GM23338 (cell line): ENCODE measurements around the gene CD28. TPM values are rescaled to one million over a fixed set of nuclear protein-coding genes. Genes with fewer than 3 reads are reported as not detected.

Source experiments
- ATAC-seq: fragments of 200-7000 bp; cut with Tn5 transposase; 3 replicates; pipeline ENCODE4 v1.9.1; 2020
- DNase-seq: peaks from one replicate; pipeline ENCODE4 v3.0.0-alpha.2; 2015; ENCODE audit warnings: low spot score
- H2AFZ ChIP-seq: fragments of 200-600 bp; sonication (generic); 2 replicates; pipeline ENCODE4 v1.8.0; 2016; ENCODE audit warnings: antibody characterized with exemption, mild to moderate bottlenecking, moderate library complexity
- H3F3A ChIP-seq: fragments of 200-600 bp; sonication (generic); replicated peaks from 2 replicates; pipeline ENCODE4 v1.8.0; 2017; ENCODE audit warnings: antibody characterized with exemption, mixed run types, low read depth
- H3K27ac ChIP-seq: fragments of 200-600 bp; sonication (generic); 2 replicates; pipeline ENCODE4 v1.6.1; 2016; ENCODE audit warnings: low read depth
- H3K27me3 ChIP-seq: fragments of 200-600 bp; sonication (generic); 2 replicates; pipeline ENCODE4 v1.8.0; 2016; ENCODE audit warnings: mild to moderate bottlenecking, mixed run types, moderate library complexity; ENCODE audit not compliant: insufficient read depth
- H3K36me3 ChIP-seq: fragments of 200-600 bp; sonication (generic); 2 replicates; pipeline ENCODE4 v1.8.0; 2016; ENCODE audit warnings: mild to moderate bottlenecking; ENCODE audit not compliant: insufficient read depth
- H3K4me1 ChIP-seq: fragments of 200-600 bp; sonication (generic); 2 replicates; pipeline ENCODE4 v1.8.0; 2016; ENCODE audit warnings: mild to moderate bottlenecking, moderate library complexity; ENCODE audit not compliant: insufficient read depth
- H3K4me2 ChIP-seq: fragments of 200-600 bp; sonication (generic); 2 replicates; pipeline ENCODE4 v1.7.1; 2017; ENCODE audit warnings: mixed run types
- H3K4me3 ChIP-seq: fragments of 200-600 bp; sonication (generic); 2 replicates; pipeline ENCODE4 v1.6.1; 2016; ENCODE audit warnings: mixed run types
- H3K79me2 ChIP-seq: fragments of 200-600 bp; sonication (generic); replicated peaks from 2 replicates; pipeline ENCODE4 v1.8.0; 2017; ENCODE audit warnings: mild to moderate bottlenecking; ENCODE audit not compliant: insufficient read depth
- H3K9me2 ChIP-seq: fragments of 200-600 bp; sonication (generic); 2 replicates; pipeline ENCODE4 v1.8.0; 2017; ENCODE audit not compliant: insufficient read depth
- H4K20me1 ChIP-seq: fragments of 200-600 bp; sonication (generic); replicated peaks from 2 replicates; pipeline ENCODE4 v1.8.0; 2017; ENCODE audit warnings: mild to moderate bottlenecking; ENCODE audit not compliant: insufficient read depth
- H3K27ac Mint-ChIP-seq: 2 replicates; pipeline ENCODE4 v1.8.0; 2020; ENCODE audit warnings: inconsistent platforms, mild to moderate bottlenecking, moderate library complexity, mixed read lengths
- H3K27me3 Mint-ChIP-seq: 3 replicates; pipeline ENCODE4 v1.8.0; 2022; ENCODE audit warnings: low read depth, mild to moderate bottlenecking, moderate library complexity, mixed read lengths, inconsistent platforms; ENCODE audit not compliant: insufficient read depth, poor library complexity
- H3K36me3 Mint-ChIP-seq: 3 replicates; pipeline ENCODE4 v1.8.0; 2021; ENCODE audit warnings: low read depth, mild to moderate bottlenecking, inconsistent platforms, moderate library complexity, mixed read lengths
- H3K4me1 Mint-ChIP-seq: 3 replicates; pipeline ENCODE4 v1.8.0; 2020; ENCODE audit warnings: mild to moderate bottlenecking, inconsistent platforms, mixed read lengths
- H3K4me3 Mint-ChIP-seq: 3 replicates; pipeline ENCODE4 v1.8.0; 2021; ENCODE audit warnings: moderate library complexity, mild to moderate bottlenecking, inconsistent platforms, mixed read lengths
- H3K9me3 Mint-ChIP-seq: 3 replicates; pipeline ENCODE4 v1.8.0; 2020; ENCODE audit warnings: moderate library complexity, mild to moderate bottlenecking, inconsistent platforms, mixed read lengths
- CREB1 ChIP-seq: fragments of 250-450 bp; sonication (Bioruptor Pico); IDR thresholded peaks from 2 replicates; pipeline ENCODE4 v1.5.0; 2020; ENCODE audit warnings: low read depth, mild to moderate bottlenecking, moderate library complexity
- CTCF ChIP-seq, 2 experiments: fragments of 200-600 bp in 1 of 2; sonication (generic) in 1 of 2; conservative IDR thresholded peaks; 2 replicates each; pipeline versions ENCODE4 v1.5.1 to v1.6.1; 2016 to 2017; ENCODE audit warnings: antibody characterized with exemption in 2 of 2, low read depth in 2 of 2, mild to moderate bottlenecking in 2 of 2, moderate library complexity in 1 of 2
- ETS1 ChIP-seq: IDR thresholded peaks from 2 replicates; pipeline ENCODE4 v1.6.1; 2016; ENCODE audit warnings: antibody characterized with exemption
- EZH2 ChIP-seq: fragments of 200-600 bp; sonication (generic); IDR thresholded peaks from one replicate; pipeline ENCODE4 v1.8.0; 2017; ENCODE audit warnings: antibody characterized with exemption, mild to moderate bottlenecking, low read depth; ENCODE audit not compliant: unreplicated experiment
- EZH2phosphoT487 ChIP-seq: fragments of 200-600 bp; sonication (generic); IDR thresholded peaks from one replicate; pipeline ENCODE4 v1.8.1; 2018; ENCODE audit warnings: antibody characterized with exemption; ENCODE audit not compliant: unreplicated experiment
- JUNB ChIP-seq: IDR thresholded peaks from one replicate; pipeline ENCODE4 v1.6.1; 2016; ENCODE audit warnings: antibody characterized with exemption; ENCODE audit not compliant: unreplicated experiment
- NANOG ChIP-seq: IDR thresholded peaks from 2 replicates; pipeline ENCODE4 v1.6.1; 2016; ENCODE audit warnings: antibody characterized with exemption, borderline replicate concordance
- POLR2AphosphoS5 ChIP-seq: IDR thresholded peaks from 2 replicates; pipeline ENCODE4 v1.6.1; 2016; ENCODE audit warnings: antibody characterized with exemption, low read depth
- REST ChIP-seq: IDR thresholded peaks from one replicate; pipeline ENCODE4 v1.6.1; 2018; ENCODE audit warnings: antibody characterized with exemption; ENCODE audit not compliant: unreplicated experiment
- STAT1 ChIP-seq: IDR thresholded peaks from one replicate; pipeline ENCODE4 v1.6.1; 2016; ENCODE audit warnings: antibody characterized with exemption; ENCODE audit not compliant: unreplicated experiment
- ZNF114 ChIP-seq: fragments of 250-450 bp; sonication (Bioruptor Pico); IDR thresholded peaks from 2 replicates; pipeline ENCODE4 v1.5.0; 2020; ENCODE audit warnings: mild to moderate bottlenecking, moderate library complexity
- ZNF462 ChIP-seq: fragments of 250-450 bp; sonication (Bioruptor Pico); IDR thresholded peaks from 2 replicates; pipeline ENCODE4 v1.5.0; 2020; ENCODE audit warnings: mild to moderate bottlenecking, moderate library complexity
- polyA plus RNA-seq: library from polyadenylated mRNA; unstranded; fragments of >200 nt; fragmentation: Nextera tagmentation; extraction: Ambion mirVana; gene quantifications from 2 replicates; pipeline ENCODE4 v1.2.1, GENCODE V29; 2016
- total RNA-seq: library from RNA; depleted of rRNA; stranded (reverse); fragments of >200 nt; shearing (Covaris generic); gene quantifications from 2 replicates; pipeline ENCODE4 v1.2.3, GENCODE V29; 2014

CD28 gene
- total and polyA plus RNA-seq, 2 experiments from 2014 or later, result not detected

GRCh38 chr2:203718087-203718486, 11.6 kb downstream of the CD28 start:
- Mint-ChIP-seq H3K9me3 (no peaks in the 10 kb centered on the region), H3K27ac (no peak overlapping the region), H3K4me3 (no peak overlapping the region), H3K36me3 (no peaks in the 10 kb centered on the region), H3K27me3 (no peaks in the 10 kb centered on the region), H3K4me1 (peaks cover 34% of the 10 kb centered on the region)
- H4K20me1 ChIP-seq, result no peaks in the 10 kb centered on the region
- H3K9me2 ChIP-seq, result 0 out of 2 replicates have a peak, but pooled peaks cover 3% of the 10 kb centered on the region
- no peak overlapping the region for H3K27ac ChIP-seq
- no peak overlapping the region for H3K4me2 ChIP-seq
- TF ChIP-seq ZNF462 (CRISPR knock-in tag), result no peak
- no peak for TF ChIP-seq CTCF (conservative IDR thresholded peaks at IDR 0.05; ENCODE audit: low read depth in 2 of 2)
- TF ChIP-seq REST, result no peak
- TF ChIP-seq EZH2, result no peak
- TF ChIP-seq CREB1 (CRISPR knock-in tag), result no peak
- no peak for TF ChIP-seq NANOG
- no peak for TF ChIP-seq ZNF114
- TF ChIP-seq STAT1, result no peak
- no peak for TF ChIP-seq ETS1
- TF ChIP-seq POLR2AphosphoS5, result no peak
- no peak for TF ChIP-seq EZH2phosphoT487
- no peak for TF ChIP-seq JUNB
- no peak for DNase-seq
- no peak for ATAC-seq
- no peaks in the 10 kb centered on the region for H3K27me3 ChIP-seq
- H3K36me3 ChIP-seq, result no peaks in the 10 kb centered on the region
- no peaks in the 10 kb centered on the region; the same call in 1 of the 2 replicates for H3F3A ChIP-seq
- no peak overlapping the region for H3K4me3 ChIP-seq
- peaks cover 39% of the 10 kb centered on the region for H3K4me1 ChIP-seq
- 0 out of 2 replicates have a peak overlapping the region, but pooled peaks have one; percentile 28 for H2AFZ ChIP-seq
- no peaks in the 10 kb centered on the region for H3K79me2 ChIP-seq
